Measurements from ENCODE around the gene EFCAB8.

The EFCAB8 gene

DNA sequence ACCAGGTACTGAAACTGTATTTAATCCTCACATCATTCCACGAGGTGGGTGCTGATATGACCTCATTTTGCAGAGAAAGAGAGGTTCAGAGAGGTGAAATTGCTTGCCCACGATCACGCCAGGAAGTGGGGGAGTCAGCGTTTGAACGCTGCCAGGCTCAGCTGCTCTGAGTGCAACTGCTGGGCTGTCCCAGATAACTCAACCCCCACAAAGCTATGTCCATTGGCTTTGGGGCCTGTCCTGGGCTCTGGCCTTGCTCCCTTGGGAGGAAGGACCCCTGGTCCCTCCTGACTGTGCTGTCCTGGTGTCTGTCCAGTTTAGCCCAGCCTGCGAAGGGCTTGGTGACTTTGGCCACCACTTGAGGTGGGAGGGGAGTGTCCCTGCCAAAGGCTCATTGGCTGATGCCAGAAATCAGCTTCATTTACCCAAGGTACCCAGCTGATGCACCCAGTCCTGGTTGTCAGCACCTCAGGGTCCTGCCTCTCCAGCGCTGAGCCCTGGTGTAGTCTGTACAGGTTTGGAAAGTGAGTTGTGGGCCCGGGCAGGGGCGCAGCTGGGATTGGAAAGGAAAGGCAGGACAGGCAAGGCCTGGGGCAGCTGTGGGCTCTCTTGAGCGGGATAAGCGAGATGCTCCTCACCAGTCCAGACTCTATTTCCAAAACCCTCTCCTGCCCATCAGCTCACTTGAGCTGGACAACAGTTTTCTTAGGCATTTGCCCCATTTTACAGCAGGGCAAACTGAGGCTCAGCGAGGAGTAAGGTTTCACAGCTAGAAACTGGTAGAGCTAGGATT lies 107.1 kb downstream of the EFCAB8 start:
- no peak overlapping the region for H2BK12ac ChIP-seq (ENCODE audit: low read length)
- H3K9me3 ChIP-seq (ENCODE audit: insufficient read depth, low read depth, low read length), result no peaks in the 10 kb centered on the region
- no peaks in the 10 kb centered on the region for H3K36me3 ChIP-seq (ENCODE audit: control insufficient read depth in 1 of 2, insufficient read depth in 2 of 2, low read length in 2 of 2)
- no peak overlapping the region for H4K8ac ChIP-seq (ENCODE audit: low read depth, low read length)
- H3K18ac ChIP-seq (ENCODE audit: low read length), result no peak overlapping the region
- no peak overlapping the region for H2AK5ac ChIP-seq (ENCODE audit: low read length)
- no peak overlapping the region for H3K4ac ChIP-seq (ENCODE audit: low read depth, low read length)
- no peak for DNase-seq
- H3K23ac ChIP-seq (ENCODE audit: low read length), result no peak overlapping the region
- H3K14ac ChIP-seq (ENCODE audit: low read length), result no peak overlapping the region
- H2BK120ac ChIP-seq (ENCODE audit: insufficient read depth, low read length, poor library complexity), result no peak overlapping the region
- no peak overlapping the region for H3K9ac ChIP-seq (ENCODE audit: low read length)
- no peak overlapping the region for H3K4me2 ChIP-seq (ENCODE audit: low read length)
- no peaks in the 10 kb centered on the region for H3K4me1 ChIP-seq (ENCODE audit: control insufficient read depth in 1 of 2, insufficient read depth in 2 of 2, low read length in 2 of 2)
- no peak overlapping the region for H2BK5ac ChIP-seq (ENCODE audit: low read depth, low read length, poor library complexity)
- no peaks in the 10 kb centered on the region for H3K27me3 ChIP-seq (ENCODE audit: insufficient read depth, low read length)
- no peaks in the 10 kb centered on the region for H3K79me1 ChIP-seq (ENCODE audit: low read length)
- no peaks in the 10 kb centered on the region for H3K79me2 ChIP-seq (ENCODE audit: control insufficient read depth, insufficient read depth, low read length, poor library complexity)
- no CpG with 5 or more reads among the region's 12 CpGs for WGBS (ENCODE audit: extremely low coverage, insufficient coverage, insufficient read length)
- no peak overlapping the region for H3K4me3 ChIP-seq (ENCODE audit: low read depth, low read length)
- H4K91ac ChIP-seq (ENCODE audit: low read depth, low read length), result no peak overlapping the region
- no peak overlapping the region for H4K12ac ChIP-seq (ENCODE audit: low read depth, low read length)
- H3K27ac ChIP-seq (ENCODE audit: low read depth, low read length), result no peak overlapping the region
- no peak overlapping the region for H2AFZ ChIP-seq (ENCODE audit: insufficient read depth, low read length, poor library complexity)

DNA sequence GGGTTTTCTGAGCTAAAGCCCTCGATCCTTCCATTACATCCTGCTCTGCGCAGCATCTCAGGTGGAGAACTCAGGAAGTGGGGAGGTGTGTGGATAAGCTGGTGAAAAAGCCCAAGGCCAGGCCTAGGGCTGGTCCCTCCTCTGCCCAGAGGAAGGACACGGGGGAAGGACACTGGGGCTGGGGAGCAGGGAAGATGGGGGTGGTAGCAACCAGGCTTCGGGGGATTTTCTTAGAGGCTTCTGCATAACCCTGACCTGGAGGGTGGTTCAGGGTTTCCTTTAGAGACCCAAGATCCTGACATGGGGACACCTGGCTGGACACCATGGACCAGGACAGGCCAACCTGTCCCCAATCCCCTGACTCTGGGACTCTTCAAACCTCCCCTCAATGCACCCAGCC lies 107.7 kb downstream of the EFCAB8 start:
- H3K4me1 ChIP-seq (ENCODE audit: control insufficient read depth in 1 of 2, insufficient read depth in 2 of 2, low read length in 2 of 2), result no peaks in the 10 kb centered on the region

DNA sequence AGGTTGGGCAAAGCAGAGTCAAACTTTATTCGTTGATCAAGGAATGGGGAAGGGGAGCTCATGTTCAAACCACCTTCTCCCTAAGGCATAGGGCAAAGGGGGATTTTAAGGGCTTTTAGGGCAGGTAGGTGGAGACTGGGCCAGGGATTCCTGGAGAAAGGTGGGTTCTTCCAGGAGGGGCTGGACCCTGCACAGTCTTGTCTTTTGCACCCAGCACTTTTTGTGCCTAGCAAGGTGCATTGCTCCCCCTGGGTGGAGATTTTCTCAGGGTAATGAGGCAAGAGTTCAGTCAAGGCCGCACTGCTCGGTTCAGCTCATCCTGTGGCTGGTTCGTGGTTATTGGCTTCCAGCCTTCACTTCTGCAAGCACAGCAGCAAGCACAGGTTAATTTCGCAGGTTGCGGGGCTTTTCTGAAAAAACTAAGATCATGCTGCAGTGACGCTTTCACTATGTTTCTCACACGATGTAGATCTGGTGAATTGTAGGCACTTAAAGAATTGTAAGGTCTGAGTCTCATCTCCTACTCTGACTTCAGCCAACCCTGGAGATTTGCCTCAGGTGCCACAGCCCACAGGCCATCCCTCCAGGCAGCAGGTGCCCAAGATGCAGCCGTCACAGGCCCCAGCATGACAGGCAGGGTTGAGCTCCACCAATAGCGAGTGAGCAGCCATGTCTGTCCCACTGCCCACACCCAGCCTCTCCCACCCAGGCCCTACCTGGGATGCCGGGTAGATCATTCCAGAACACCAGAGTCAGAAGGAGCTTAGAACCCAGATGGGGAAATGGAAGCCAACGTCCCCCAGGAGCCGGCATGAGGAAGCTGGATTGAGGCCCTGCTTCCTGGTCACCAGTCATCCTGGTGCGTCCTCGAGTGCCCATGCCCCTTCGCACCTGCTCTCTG lies 108.4 kb downstream of the EFCAB8 start:
- H3K4me1 ChIP-seq (ENCODE audit: control insufficient read depth in 1 of 2, insufficient read depth in 2 of 2, low read length in 2 of 2), result no peaks in the 10 kb centered on the region
- no peak overlapping the region for H3K4me2 ChIP-seq (ENCODE audit: low read length)
- no peak overlapping the region for H2BK12ac ChIP-seq (ENCODE audit: low read length)
- no peak overlapping the region for H3K9ac ChIP-seq (ENCODE audit: low read length)
- H3K14ac ChIP-seq (ENCODE audit: low read length), result no peak overlapping the region
- H3K23ac ChIP-seq (ENCODE audit: low read length), result no peak overlapping the region
- H3K9me3 ChIP-seq (ENCODE audit: insufficient read depth, low read depth, low read length), result no peaks in the 10 kb centered on the region
- no peak overlapping the region for H3K4ac ChIP-seq (ENCODE audit: low read depth, low read length)
- H3K79me2 ChIP-seq (ENCODE audit: control insufficient read depth, insufficient read depth, low read length, poor library complexity), result no peaks in the 10 kb centered on the region
- H4K8ac ChIP-seq (ENCODE audit: low read depth, low read length), result no peak overlapping the region
- H3K79me1 ChIP-seq (ENCODE audit: low read length), result no peaks in the 10 kb centered on the region
- H2BK5ac ChIP-seq (ENCODE audit: low read depth, low read length, poor library complexity), result no peak overlapping the region
- H4K91ac ChIP-seq (ENCODE audit: low read depth, low read length), result no peak overlapping the region
- no peak for DNase-seq
- H3K27me3 ChIP-seq (ENCODE audit: insufficient read depth, low read length), result no peaks in the 10 kb centered on the region
- H3K36me3 ChIP-seq (ENCODE audit: control insufficient read depth in 1 of 2, insufficient read depth in 2 of 2, low read length in 2 of 2), result no peaks in the 10 kb centered on the region
- no peak overlapping the region for H2AFZ ChIP-seq (ENCODE audit: insufficient read depth, low read length, poor library complexity)
- no peak overlapping the region for H4K12ac ChIP-seq (ENCODE audit: low read depth, low read length)
- H3K27ac ChIP-seq (ENCODE audit: low read depth, low read length), result no peak overlapping the region
- no peak overlapping the region for H3K4me3 ChIP-seq (ENCODE audit: low read depth, low read length)
- H2AK5ac ChIP-seq (ENCODE audit: low read length), result no peak overlapping the region
- WGBS (ENCODE audit: extremely low coverage, insufficient coverage, insufficient read length), result no CpG with 5 or more reads among the region's 16 CpGs
- no peak overlapping the region for H2BK120ac ChIP-seq (ENCODE audit: insufficient read depth, low read length, poor library complexity)
- no peak overlapping the region for H3K18ac ChIP-seq (ENCODE audit: low read length)

More for the DNA sequence above, 107.7 kb downstream of the EFCAB8 start:
- no peaks in the 10 kb centered on the region for H3K27me3 ChIP-seq (ENCODE audit: insufficient read depth, low read length)
- no peak overlapping the region for H3K27ac ChIP-seq (ENCODE audit: low read depth, low read length)
- H4K8ac ChIP-seq (ENCODE audit: low read depth, low read length), result no peak overlapping the region
- no peak overlapping the region for H4K91ac ChIP-seq (ENCODE audit: low read depth, low read length)
- H3K9ac ChIP-seq (ENCODE audit: low read length), result no peak overlapping the region
- no peak overlapping the region for H2BK5ac ChIP-seq (ENCODE audit: low read depth, low read length, poor library complexity)
- H2BK12ac ChIP-seq (ENCODE audit: low read length), result no peak overlapping the region
- H3K4me2 ChIP-seq (ENCODE audit: low read length), result no peak overlapping the region
- no peak overlapping the region for H3K14ac ChIP-seq (ENCODE audit: low read length)
- WGBS (ENCODE audit: extremely low coverage, insufficient coverage, insufficient read length), result no CpG with 5 or more reads among the region's 4 CpGs
- no peak overlapping the region for H3K23ac ChIP-seq (ENCODE audit: low read length)
- no peak overlapping the region for H2AFZ ChIP-seq (ENCODE audit: insufficient read depth, low read length, poor library complexity)
- no peak overlapping the region for H4K12ac ChIP-seq (ENCODE audit: low read depth, low read length)
- no peak overlapping the region for H3K4me3 ChIP-seq (ENCODE audit: low read depth, low read length)
- no peaks in the 10 kb centered on the region for H3K79me1 ChIP-seq (ENCODE audit: low read length)
- DNase-seq, result no peak
- H3K18ac ChIP-seq (ENCODE audit: low read length), result no peak overlapping the region
- H3K79me2 ChIP-seq (ENCODE audit: control insufficient read depth, insufficient read depth, low read length, poor library complexity), result no peaks in the 10 kb centered on the region
- H2AK5ac ChIP-seq (ENCODE audit: low read length), result no peak overlapping the region
- H3K4ac ChIP-seq (ENCODE audit: low read depth, low read length), result no peak overlapping the region
- no peaks in the 10 kb centered on the region for H3K9me3 ChIP-seq (ENCODE audit: insufficient read depth, low read depth, low read length)
- H2BK120ac ChIP-seq (ENCODE audit: insufficient read depth, low read length, poor library complexity), result no peak overlapping the region
- H3K36me3 ChIP-seq (ENCODE audit: control insufficient read depth in 1 of 2, insufficient read depth in 2 of 2, low read length in 2 of 2), result no peaks in the 10 kb centered on the region

DNA sequence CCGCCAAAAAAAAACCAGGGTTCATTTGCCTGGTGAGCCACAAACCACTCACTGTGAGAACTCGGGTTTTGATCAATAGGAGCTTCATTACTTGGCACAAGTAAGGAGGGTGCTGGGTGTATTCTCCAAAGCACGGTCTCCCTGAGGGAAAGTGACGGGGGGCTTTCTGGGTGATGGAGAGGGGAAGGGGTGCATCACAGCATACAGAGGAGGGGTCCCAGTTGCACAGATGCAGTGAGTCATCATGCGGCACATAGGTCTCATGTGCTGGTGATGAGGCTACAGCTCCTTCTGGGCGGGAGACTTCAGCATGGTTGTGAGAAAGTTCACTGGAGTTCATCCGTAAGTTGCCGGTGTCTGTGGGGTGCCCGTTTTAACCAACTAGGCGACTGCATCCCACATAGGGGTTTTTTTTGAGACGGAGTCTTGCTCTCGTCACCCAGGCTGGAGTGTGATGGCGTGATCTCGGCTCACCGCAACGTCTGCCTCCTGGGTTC lies 109.3 kb downstream of the EFCAB8 start:
- Histone ChIP-seq H3K27me3 (ENCODE audit: insufficient read depth, low read length) (no peaks in the 10 kb centered on the region), H3K9me3 (ENCODE audit: insufficient read depth, low read depth, low read length) (no peaks in the 10 kb centered on the region), H3K18ac (ENCODE audit: low read length) (no peak overlapping the region), H4K8ac (ENCODE audit: low read depth, low read length) (no peak overlapping the region), H2BK5ac (ENCODE audit: low read depth, low read length, poor library complexity) (no peak overlapping the region), H2BK12ac (ENCODE audit: low read length) (no peak overlapping the region), H3K36me3 (ENCODE audit: control insufficient read depth in 1 of 2, insufficient read depth in 2 of 2, low read length in 2 of 2) (no peaks in the 10 kb centered on the region), H3K14ac (ENCODE audit: low read length) (no peak overlapping the region), H3K9ac (ENCODE audit: low read length) (no peak overlapping the region), H4K91ac (ENCODE audit: low read depth, low read length) (no peak overlapping the region), H3K79me1 (ENCODE audit: low read length) (no peaks in the 10 kb centered on the region), H3K4me2 (ENCODE audit: low read length) (no peak overlapping the region), H3K4me1 (ENCODE audit: control insufficient read depth in 1 of 2, insufficient read depth in 2 of 2, low read length in 2 of 2) (peaks cover 0 to 6% of the 10 kb centered on the region in 2 experiments), H3K23ac (ENCODE audit: low read length) (no peak overlapping the region), H2BK120ac (ENCODE audit: insufficient read depth, low read length, poor library complexity) (no peak overlapping the region), H2AK5ac (ENCODE audit: low read length) (no peak overlapping the region), H3K4me3 (ENCODE audit: low read depth, low read length) (no peak overlapping the region), H3K4ac (ENCODE audit: low read depth, low read length) (no peak overlapping the region), H2AFZ (ENCODE audit: insufficient read depth, low read length, poor library complexity) (no peak overlapping the region), H3K27ac (ENCODE audit: low read depth, low read length) (no peak overlapping the region), H4K12ac (ENCODE audit: low read depth, low read length) (no peak overlapping the region), H3K79me2 (ENCODE audit: control insufficient read depth, insufficient read depth, low read length, poor library complexity) (no peaks in the 10 kb centered on the region)
- no peak for DNase-seq
- no CpG with 5 or more reads among the region's 16 CpGs for WGBS (ENCODE audit: extremely low coverage, insufficient coverage, insufficient read length)
